ENCODE data around the gene CNTNAP2.

DNA sequence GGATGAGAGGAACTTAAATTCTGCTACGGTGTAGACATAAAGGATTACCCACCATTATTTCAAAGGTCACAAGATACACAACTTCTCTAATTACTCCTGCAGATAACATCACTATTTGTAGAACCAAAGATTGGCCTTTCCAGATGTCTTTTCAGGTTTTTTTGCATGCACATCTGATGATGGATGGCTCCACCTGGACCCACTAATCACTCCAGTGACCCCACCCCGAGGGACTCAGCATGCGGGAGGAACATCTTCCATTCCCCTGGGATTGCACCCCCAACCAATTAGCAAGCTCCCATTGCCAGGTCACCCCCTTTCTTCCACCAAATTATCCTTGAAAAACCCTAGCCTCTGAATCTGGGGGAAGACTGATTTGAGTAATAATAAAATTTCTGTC, 608.9 kb downstream of the CNTNAP2 start:
- TF ChIP-seq, protein P1, sequence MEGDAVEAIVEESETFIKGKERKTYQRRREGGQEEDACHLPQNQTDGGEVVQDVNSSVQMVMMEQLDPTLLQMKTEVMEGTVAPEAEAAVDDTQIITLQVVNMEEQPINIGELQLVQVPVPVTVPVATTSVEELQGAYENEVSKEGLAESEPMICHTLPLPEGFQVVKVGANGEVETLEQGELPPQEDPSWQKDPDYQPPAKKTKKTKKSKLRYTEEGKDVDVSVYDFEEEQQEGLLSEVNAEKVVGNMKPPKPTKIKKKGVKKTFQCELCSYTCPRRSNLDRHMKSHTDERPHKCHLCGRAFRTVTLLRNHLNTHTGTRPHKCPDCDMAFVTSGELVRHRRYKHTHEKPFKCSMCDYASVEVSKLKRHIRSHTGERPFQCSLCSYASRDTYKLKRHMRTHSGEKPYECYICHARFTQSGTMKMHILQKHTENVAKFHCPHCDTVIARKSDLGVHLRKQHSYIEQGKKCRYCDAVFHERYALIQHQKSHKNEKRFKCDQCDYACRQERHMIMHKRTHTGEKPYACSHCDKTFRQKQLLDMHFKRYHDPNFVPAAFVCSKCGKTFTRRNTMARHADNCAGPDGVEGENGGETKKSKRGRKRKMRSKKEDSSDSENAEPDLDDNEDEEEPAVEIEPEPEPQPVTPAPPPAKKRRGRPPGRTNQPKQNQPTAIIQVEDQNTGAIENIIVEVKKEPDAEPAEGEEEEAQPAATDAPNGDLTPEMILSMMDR (conservative IDR thresholded peaks at IDR 0.05; ENCODE audit: low read depth, low read length) = no peak
- no peak for TF ChIP-seq EZH2 (IDR thresholded peaks at IDR 0.05; ENCODE audit: borderline replicate concordance, low read depth, low read length, poor library complexity, severe bottlenecking)
